Upper lobe of right lung (tissue), 1 donor: ENCODE measurements around the gene GPBP1L1. TPM values are rescaled to one million over a fixed set of nuclear protein-coding genes. Genes with fewer than 3 reads are reported as not detected.

Experiments used
- ATAC-seq: fragments of 200-7000 bp; cut with Tn5 transposase; one replicate; pipeline ENCODE4 v1.9.1; 2020; ENCODE audit warnings: mild to moderate bottlenecking, moderate library complexity
- DNase-seq: peaks from one replicate; pipeline ENCODE4 v3.0.0-alpha.2; 2020
- H3K27ac ChIP-seq: fragments of 200-600 bp; one replicate; pipeline ENCODE4 v1.8.0; 2022
- H3K27me3 ChIP-seq: fragments of 200-600 bp; one replicate; pipeline ENCODE4 v1.8.0; 2022; ENCODE audit warnings: mild to moderate bottlenecking
- H3K36me3 ChIP-seq: fragments of 200-600 bp; one replicate; pipeline ENCODE4 v1.8.0; 2022
- H3K4me1 ChIP-seq: fragments of 200-600 bp; one replicate; pipeline ENCODE4 v1.8.0; 2022
- H3K4me3 ChIP-seq: fragments of 200-600 bp; one replicate; pipeline ENCODE4 v1.8.0; 2022; ENCODE audit warnings: mild to moderate bottlenecking
- H3K9me3 ChIP-seq: fragments of 200-600 bp; one replicate; pipeline ENCODE4 v1.8.0; 2022
- intact Hi-C: fragments of 100-400 bp; cut with DNase I; formaldehyde crosslinking; loops from one replicate; pipeline ENCODE4 v1.11.0; 2022
- total RNA-seq: library from RNA; stranded (reverse); fragmentation: NEBNext Ultra II Directional; extraction: Animal tissue kit (Norgen Biotek cat#: 25700); gene quantifications from one replicate; pipeline ENCODE4 v1.2.1, GENCODE V29; 2021
- TF ChIP-seq, protein P1 (sequence below): fragments of 200-600 bp; IDR thresholded peaks from one replicate; pipeline ENCODE4 v1.8.0; 2022; ENCODE audit warnings: antibody characterized with exemption
- donor health status: DM: no; HTN: yes; CAD: no; lungs with severe emphysema.

The GPBP1L1 gene
- total RNA-seq, 1 donor from 2014 or later, result 137 TPM

DNA sequence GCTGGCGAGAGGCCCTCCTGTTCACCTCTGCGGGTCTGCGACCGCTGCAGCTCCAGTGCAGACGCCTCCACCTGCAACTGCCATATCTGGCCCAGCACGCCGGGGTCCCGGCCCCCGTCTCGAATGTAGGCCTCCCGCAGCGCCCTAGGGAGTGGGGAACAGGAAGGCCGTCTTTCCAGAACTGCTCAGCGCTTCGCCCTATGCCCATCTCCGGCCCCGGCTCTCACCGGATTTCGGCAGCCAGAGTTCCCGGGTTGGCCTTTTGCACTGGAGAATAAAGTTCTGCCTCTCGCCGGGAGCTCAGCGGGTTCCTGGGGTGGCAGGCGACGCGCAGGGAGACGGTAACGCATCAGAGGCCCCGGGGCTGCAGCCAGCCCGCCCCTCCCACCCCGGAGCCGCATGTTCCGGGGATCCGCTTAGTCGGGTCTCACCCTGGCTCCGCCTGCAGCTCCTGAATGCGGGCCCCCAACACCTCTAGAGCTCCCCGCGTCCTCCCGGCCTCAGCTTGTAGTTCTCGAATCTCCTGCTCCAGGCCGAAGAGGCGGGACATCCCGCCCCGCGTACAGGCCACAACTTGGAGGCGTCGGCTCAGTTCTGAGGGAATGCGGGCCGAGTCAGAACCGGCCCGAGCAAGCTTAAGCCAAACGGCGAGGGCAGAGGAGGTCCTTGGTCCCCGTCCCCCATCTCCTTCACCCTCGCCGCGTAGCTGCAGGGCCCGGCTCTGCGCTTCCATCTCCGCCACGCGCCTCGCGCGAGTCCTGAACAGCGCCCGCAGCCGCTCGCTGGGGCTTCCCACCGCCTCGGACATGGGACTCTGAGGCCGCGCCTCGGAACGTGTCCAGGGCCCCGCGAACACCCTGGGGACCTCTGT lies 63.6 kb downstream of the GPBP1L1 start:
- DNase-seq, result no peak
- Histone ChIP-seq H3K4me1 (no peaks in the 10 kb centered on the region), H3K27ac (no peak overlapping the region), H3K9me3 (no peaks in the 10 kb centered on the region), H3K4me3 (peak overlapping the region; percentile 19), H3K36me3 (peaks cover 40% of the 10 kb centered on the region), H3K27me3 (no peaks in the 10 kb centered on the region)
- ATAC-seq, result peak; percentile 7
- intact Hi-C loops, result no loop called here
- TF ChIP-seq, protein P1, sequence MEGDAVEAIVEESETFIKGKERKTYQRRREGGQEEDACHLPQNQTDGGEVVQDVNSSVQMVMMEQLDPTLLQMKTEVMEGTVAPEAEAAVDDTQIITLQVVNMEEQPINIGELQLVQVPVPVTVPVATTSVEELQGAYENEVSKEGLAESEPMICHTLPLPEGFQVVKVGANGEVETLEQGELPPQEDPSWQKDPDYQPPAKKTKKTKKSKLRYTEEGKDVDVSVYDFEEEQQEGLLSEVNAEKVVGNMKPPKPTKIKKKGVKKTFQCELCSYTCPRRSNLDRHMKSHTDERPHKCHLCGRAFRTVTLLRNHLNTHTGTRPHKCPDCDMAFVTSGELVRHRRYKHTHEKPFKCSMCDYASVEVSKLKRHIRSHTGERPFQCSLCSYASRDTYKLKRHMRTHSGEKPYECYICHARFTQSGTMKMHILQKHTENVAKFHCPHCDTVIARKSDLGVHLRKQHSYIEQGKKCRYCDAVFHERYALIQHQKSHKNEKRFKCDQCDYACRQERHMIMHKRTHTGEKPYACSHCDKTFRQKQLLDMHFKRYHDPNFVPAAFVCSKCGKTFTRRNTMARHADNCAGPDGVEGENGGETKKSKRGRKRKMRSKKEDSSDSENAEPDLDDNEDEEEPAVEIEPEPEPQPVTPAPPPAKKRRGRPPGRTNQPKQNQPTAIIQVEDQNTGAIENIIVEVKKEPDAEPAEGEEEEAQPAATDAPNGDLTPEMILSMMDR, result no peak

DNA sequence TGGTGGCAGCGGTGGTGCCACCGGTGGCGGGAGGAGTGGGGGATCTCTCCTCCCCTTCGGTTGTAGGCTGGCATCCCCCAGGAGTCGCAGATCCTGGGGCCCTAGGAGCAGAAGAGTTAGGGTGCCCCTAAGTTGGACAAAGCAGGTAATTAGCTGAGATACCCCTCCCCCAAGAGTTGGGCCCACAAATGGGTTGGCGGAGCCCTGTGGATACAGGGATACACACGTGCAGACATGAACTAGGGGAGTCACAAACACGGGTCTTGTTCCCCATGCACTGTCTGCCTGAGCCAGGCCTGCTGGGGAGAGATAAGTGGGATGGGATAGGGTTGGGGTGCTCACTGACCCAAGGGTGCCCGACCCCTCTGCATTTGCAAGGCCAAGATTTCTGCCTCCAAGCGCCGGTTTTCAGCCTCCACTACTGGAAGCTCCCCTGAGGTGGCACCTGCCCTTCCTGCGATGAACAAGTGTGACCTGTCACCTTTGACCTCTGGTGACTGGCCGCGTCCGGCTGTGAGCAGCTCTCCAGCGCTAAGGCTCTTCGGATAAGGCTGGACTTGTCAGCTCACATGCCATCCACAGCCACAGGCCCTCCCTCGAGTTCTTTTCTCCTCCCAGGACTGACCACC lies 64.3 kb downstream of the GPBP1L1 start:
- intact Hi-C loops, result no loop called here
- peaks cover 42% of the 10 kb centered on the region for H3K36me3 ChIP-seq
- peak overlapping the region; percentile 49 for H3K27ac ChIP-seq
- no peak for DNase-seq
- H3K9me3 ChIP-seq, result no peaks in the 10 kb centered on the region
- H3K4me3 ChIP-seq, result no peak overlapping the region
- peak; percentile 3 for ATAC-seq
- H3K4me1 ChIP-seq, result no peaks in the 10 kb centered on the region
- H3K27me3 ChIP-seq, result no peaks in the 10 kb centered on the region
- TF ChIP-seq, protein P1, result no peak

DNA sequence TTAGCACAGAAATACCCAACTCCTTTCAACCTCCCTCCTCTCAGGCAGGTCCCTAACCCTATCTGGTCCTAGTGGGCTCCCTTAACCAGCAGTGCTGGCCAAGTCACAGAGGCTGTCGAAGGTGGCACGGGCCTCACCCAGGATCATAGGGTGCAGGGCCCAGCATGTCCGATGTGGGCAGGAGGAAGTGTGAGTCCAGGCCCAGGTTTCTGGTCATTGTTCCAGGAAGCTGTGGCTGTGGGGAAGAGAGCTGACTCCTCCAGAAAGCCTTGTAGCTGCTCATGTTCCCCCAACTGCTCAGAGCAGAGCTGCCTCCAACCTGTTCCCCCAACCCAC lies 64.9 kb downstream of the GPBP1L1 start:
- intact Hi-C loops, result no loop called here
- H3K27ac ChIP-seq, result peak overlapping the region; percentile 49
- TF ChIP-seq, protein P1, result no peak
- DNase-seq (no peak), ATAC-seq (peak; percentile 67)
- no peaks in the 10 kb centered on the region for H3K4me1 ChIP-seq
- no peak overlapping the region for H3K4me3 ChIP-seq
- no peaks in the 10 kb centered on the region for H3K9me3 ChIP-seq
- no peaks in the 10 kb centered on the region for H3K27me3 ChIP-seq
- H3K36me3 ChIP-seq, result peaks cover 45% of the 10 kb centered on the region

DNA sequence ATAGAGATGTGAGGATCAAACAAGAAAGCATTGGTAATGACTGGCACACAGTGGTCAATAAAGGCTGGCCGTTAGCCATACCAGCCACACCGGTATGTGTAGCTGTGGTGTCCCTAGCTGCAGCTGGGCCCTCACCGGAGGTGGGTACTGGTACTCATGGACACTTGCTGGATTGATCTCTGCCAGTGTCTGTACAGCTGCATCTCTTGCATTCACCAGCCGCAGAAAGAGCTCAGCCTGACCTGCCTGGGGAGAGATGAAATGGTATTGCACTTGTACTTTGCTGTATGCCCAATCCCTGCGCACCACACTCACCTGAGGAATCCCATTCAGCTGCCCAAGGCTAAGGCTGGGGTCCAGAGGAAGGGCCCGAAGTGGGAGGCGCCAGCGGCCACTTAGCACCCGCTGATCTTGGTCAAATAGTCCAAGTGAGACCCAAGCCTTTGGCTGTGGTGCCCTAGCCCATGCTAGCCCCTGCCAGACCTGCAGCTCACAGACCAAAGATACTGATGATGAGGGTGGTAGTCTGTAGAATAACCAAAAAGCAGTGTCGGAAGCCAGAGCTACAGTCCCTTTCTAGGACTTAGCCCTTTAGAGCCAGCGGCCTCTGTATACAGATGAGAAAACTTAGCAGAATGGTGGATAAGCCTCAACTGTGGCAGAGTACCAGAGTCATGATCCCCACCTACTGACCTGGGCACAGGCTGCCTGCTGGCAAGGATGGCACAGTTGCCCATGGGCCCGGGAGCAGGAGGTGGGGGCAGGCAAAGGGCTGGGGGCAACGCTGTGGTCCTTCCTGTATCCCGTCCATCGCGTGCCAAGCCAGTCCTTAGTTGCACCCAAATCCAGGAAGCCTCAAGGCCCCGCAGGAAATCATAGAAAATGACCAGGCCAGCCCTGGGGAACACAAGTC lies 65.5 kb downstream of the GPBP1L1 start:
- ATAC-seq, result peak; percentile 3
- Histone ChIP-seq H3K9me3 (no peaks in the 10 kb centered on the region), H3K4me1 (no peaks in the 10 kb centered on the region), H3K27me3 (no peaks in the 10 kb centered on the region), H3K4me3 (no peak overlapping the region), H3K27ac (peak overlapping the region; percentile 49), H3K36me3 (peaks cover 45% of the 10 kb centered on the region)
- DNase-seq, result no peak
- intact Hi-C loops, result no loop called here
- TF ChIP-seq, protein P1, result no peak

DNA sequence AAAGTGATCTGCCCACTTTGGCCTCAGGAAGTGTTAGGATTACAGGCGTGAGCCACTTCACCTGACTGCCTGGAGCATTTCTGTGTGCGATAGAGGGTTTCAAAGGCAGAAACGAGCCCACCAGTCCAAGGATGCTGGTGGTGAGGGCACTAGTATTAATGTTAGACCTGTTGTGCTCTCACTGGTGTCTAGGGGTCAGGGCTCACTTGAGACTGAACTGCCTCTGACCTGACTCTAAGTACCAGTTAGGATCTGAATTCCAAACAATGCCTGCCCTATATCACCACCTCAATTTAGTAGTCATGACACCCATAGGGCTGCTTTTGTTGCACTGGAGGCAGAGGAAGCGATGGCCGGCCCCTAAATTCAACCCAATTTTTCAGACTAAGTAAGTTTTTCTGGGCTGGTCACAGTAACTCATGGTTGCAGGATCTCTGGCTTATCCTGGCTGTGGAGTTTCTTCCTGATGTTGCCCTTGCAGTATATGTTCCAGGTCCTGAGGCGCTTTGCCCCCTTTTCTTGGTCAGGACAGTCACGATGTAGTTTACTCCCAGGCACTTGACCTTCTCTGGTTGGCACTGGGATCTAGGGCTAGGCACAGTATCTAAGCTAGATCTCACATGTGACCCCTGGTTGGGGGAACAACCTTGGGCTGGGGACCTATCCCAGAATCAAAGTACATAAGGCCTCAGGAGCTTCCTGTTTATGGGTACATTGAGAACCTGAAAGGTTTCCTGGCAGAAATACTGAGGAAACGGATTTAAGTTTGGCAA lies 67.0 kb downstream of the GPBP1L1 start:
- no peaks in the 10 kb centered on the region for H3K27me3 ChIP-seq
- H3K36me3 ChIP-seq, result peaks cover 51% of the 10 kb centered on the region
- DNase-seq (no peak), ATAC-seq (no peak)
- H3K4me1 ChIP-seq, result no peaks in the 10 kb centered on the region
- H3K27ac ChIP-seq, result peak overlapping the region; percentile 51
- no peak overlapping the region for H3K4me3 ChIP-seq
- TF ChIP-seq, protein P1, result no peak
- intact Hi-C loops, result no loop called here
- H3K9me3 ChIP-seq, result no peaks in the 10 kb centered on the region
